Fibroblast of lung (primary cell): ENCODE results near the gene TMEM117.

ENCODE experiments used
- EZH2 ChIP-seq: IDR thresholded peaks from 2 replicates; pipeline ENCODE4 v1.5.1; 2012; ENCODE audit warnings: low read length, control low read depth, mild to moderate bottlenecking; ENCODE audit errors: missing control alignments
- TF ChIP-seq, protein P1 (sequence below), 2 donors: IDR thresholded peaks in 1 of 2; conservative IDR thresholded peaks in 1 of 2; 1 replicate in 1 of 2; 2 replicates in 1 of 2; pipeline ENCODE4 v1.5.1; 2011 to 2012; ENCODE audit warnings: low read length in 2 of 2, control low read depth in 1 of 2, inconsistent platforms in 1 of 2, low read depth in 1 of 2, mild to moderate bottlenecking in 1 of 2

DNA sequence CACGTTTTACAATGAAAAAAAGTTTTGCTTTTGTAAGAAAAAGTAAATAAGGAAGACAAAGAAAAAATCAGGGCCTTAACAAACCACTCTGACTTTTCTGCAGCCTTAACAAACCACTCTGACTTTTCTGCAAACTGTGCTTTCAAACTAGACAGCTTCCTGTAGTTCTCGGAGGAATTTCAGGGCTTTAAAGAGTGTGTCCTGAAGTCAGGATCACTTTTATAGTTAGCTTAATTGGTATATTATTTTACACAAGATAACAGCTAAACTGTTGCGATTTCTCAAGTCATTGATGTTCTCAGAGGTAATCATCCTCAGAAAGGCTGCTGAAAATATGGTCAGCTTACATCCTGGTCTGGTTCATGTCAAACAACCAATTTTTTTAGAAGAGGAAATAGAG lies 42.2 kb downstream of the TMEM117 start:
- TF ChIP-seq, protein P1, sequence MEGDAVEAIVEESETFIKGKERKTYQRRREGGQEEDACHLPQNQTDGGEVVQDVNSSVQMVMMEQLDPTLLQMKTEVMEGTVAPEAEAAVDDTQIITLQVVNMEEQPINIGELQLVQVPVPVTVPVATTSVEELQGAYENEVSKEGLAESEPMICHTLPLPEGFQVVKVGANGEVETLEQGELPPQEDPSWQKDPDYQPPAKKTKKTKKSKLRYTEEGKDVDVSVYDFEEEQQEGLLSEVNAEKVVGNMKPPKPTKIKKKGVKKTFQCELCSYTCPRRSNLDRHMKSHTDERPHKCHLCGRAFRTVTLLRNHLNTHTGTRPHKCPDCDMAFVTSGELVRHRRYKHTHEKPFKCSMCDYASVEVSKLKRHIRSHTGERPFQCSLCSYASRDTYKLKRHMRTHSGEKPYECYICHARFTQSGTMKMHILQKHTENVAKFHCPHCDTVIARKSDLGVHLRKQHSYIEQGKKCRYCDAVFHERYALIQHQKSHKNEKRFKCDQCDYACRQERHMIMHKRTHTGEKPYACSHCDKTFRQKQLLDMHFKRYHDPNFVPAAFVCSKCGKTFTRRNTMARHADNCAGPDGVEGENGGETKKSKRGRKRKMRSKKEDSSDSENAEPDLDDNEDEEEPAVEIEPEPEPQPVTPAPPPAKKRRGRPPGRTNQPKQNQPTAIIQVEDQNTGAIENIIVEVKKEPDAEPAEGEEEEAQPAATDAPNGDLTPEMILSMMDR (conservative IDR thresholded peaks at IDR 0.05 in 1 of 2, IDR thresholded peaks at IDR 0.05 in 1 of 2; ENCODE audit: low read depth in 1 of 2, low read length in 2 of 2) = no peak
- no peak for TF ChIP-seq EZH2
